ENCODE data around the gene CDK5RAP2.
A peak's percentile ranks its signal among the peaks of the same experiment; 100 is the strongest.

The CDK5RAP2 gene

DNA sequence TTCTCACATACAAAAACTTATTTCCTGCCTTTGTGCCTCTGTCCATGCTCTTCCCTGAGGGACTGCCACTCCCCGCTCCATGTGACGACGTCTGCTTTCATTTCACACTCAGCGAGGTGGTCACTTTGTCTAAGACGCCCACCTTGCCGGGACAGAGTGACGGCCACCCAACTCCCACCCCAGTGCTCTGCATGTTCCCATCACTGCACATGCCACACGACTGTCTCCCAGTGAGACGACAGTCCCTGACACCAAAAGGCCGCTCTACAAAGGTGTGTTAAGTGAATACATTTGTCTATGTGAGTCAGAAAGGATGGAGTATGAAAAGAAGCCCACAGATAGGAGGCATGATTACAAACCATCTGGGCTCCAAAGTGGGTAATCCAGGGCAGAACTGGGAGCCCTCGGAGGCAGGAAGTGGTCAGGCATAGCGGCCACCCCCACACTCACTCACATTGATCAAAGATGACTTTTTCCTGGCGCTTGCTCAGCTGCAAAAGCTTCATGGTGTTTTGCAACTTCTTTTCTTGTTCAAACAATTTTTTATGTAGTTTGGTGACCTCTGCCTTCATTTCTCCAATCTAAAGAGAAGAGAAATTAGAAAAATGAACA is 185.8 kb downstream of the CDK5RAP2 start:
- peak; percentile 65 for DNase-seq

DNA sequence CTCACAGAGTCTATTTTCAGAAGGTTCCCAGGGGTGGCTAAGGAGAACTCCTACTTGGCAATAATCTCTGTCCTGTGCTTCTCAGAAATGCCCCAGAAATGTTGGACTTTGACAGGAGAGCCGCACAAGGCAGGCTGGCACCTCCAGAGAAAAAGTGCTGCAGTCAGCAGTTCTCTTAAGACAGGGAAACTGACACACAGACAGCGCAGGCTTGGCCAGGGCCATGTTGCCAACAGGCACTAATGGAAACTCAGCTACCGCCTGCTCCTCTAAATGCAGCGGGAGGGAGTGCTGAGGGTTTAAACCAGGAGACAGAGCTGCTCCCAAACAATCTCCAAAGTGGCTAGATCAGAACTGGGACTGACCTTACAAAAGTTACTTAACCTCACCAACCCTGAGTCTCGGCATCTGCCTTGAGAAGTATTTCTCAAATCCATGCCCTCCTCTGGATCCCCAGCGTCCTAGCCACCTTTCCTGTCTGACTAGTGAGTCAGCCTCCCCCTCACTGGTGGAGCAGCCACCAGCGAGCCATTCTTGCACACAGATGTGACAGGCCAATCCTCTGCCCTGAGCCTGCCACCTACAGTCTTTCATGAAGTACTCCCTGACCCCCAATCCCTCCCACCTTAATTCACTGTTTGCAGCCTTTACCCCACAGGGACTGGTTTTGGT is 186.4 kb downstream of the CDK5RAP2 start:
- peak; percentile 12 for DNase-seq

DNA sequence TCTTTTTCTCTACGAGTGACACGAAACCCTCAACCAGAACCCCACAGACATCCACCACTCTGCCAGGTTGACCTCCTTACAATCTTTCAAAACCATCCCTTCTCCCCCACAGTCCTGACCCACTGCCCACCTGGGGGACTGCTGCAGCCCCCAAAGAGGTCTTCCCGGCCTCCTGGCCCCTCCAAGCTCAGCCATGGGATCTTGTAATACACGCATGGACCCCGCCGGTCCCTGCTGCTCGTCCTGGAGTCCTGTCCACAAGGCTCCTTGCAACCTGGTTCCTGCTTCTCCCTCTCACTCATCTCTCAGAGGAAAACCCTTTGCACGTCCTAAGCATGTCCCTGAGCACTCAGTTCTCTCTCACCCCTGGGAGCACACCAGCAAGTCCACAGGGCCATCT is 187.3 kb downstream of the CDK5RAP2 start:
- DNase-seq = no peak

DNA sequence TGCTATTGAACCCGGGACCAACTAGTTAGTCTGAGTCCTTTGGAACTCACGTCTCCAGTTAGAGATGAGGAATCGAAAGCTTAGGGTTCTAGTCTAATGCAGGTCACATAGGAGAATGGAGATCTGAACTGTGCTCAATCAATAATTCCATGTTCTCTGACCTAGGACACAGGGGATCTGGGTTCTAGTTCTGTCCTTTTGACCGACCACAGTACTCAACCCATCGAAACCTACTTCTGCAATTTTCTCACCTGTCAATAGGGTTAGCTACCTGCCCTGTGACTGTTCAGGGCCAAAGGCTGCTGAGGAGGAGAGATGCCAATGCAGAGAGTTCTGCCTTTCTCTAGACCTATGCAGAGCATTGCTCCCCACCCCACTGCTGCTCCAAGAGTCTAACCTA is 187.7 kb downstream of the CDK5RAP2 start:
- DNase-seq = no peak

DNA sequence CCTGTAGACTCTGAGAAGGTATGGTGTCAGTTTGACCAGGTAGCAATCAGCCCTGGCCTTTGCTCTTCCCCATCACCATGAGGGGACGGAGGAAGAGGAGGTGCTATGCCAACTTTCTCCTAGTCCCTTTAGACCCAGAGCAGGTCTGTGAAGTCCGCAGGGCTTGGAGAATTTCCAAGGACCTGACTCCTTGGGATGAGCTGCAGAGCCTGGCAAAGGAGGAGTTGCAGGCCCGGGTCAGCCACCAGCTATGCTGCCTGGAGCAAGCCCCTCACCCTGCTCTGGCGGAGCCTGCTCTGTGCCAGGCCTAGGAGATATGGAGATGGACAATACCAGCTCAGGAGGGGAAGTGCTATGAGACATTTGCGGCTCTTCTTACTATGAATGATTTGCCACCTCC is 188.3 kb downstream of the CDK5RAP2 start:
- DNase-seq = no peak

DNA sequence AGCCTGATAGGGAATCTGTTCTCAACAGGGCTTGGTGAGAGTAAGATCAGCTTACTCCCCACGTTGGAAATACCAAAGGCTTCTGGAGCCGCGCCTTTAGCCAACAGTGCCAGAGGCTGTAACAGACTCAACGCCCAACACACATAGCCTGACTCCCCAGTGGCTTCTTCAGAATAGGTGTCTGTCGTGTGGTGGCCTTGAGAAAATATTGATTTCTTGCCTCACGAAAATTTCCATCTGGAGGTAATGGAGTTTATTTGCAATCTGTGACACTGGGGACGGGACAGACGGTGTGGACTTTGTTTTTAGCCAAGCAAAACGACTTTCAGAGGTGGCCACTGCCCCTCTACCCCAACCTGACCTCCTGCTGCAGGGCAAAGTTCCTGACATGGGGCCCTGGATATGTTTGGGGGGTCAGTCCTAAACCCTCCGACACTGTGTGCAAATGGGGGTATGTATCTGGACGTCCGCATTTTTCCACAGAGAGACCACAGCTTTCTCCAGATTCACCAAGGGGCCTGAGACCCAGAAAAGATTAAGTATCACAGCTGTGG is 189.3 kb downstream of the CDK5RAP2 start:
- DNase-seq = no peak

DNA sequence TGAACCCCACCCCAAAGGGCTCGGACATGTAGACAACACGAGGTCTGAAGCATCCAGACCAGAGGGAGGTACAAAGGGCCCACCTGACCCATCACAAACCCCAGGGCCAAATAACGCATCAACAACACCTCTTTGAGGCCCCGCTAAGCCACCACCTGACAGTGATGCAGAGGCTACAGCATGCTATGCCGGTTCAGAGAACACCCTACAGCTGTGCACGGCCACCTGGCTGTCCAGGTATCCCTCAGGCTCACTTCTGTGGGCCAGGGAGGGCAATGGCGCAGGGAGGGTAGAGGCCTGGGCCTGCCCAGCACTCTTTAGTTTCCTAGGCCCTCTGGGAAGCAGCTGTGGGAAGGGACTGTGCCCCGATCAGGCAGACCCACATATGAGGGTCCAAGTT is 190.1 kb downstream of the CDK5RAP2 start:
- DNase-seq = no peak

DNA sequence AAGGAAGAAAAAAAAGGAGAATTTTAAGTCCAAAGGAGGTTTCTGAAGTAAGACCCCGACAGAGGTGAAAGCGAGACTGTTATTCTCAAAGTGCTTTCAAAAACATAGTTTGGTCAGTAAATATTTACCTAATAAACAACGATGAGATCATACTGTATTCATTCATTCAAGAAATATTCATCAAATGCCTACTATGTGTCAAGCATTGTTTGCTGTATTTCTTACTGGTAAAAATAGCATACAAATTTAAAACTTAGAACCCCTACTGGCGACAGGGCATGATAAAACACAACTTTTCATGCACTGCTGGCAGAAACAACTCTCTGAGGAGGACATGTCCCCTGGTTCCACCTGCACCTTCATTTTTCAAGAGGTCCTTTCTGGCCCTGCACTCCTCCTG is 190.7 kb downstream of the CDK5RAP2 start:
- no peak for DNase-seq

DNA sequence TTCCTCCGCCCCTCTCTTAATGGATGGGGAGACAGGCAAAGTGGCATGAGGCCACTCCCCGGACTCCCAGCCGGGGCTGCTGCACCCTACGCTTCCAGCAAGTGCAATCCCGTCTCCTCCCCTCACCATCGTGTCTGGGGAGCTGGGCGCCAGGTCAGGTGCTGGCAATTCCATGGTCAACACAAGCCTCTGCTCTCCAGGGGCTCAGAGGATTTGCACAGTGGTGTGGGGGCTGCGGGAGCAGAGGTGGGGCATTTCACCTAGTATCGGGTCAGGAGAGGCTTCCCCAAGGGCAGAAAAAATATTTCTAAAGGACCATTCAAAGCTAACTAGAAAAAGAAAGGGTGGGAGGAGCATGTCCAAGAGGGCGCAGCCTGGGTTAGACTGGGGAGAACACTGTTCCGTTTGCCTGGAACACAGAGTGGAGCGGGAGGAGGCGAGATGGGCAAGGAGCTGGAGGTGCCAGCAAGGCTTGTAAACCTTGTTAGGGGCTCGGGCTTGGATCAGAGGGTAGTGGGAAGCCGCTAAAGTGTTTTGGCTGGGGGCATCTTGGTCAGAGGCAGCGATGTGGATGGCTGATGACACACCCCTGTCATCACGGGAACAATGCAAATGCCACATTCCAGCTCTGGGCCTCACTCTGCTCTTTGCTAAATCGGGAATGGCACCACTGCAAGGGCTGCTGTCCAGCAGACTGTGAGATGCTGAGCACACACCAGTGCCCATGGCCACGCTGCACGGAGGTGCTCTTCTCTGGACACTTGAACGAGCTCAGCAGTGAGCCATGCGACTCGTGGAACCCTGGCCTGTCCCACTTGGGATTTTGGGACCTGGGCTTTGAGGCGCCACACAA is 191.7 kb downstream of the CDK5RAP2 start:
- DNase-seq = no peak

DNA sequence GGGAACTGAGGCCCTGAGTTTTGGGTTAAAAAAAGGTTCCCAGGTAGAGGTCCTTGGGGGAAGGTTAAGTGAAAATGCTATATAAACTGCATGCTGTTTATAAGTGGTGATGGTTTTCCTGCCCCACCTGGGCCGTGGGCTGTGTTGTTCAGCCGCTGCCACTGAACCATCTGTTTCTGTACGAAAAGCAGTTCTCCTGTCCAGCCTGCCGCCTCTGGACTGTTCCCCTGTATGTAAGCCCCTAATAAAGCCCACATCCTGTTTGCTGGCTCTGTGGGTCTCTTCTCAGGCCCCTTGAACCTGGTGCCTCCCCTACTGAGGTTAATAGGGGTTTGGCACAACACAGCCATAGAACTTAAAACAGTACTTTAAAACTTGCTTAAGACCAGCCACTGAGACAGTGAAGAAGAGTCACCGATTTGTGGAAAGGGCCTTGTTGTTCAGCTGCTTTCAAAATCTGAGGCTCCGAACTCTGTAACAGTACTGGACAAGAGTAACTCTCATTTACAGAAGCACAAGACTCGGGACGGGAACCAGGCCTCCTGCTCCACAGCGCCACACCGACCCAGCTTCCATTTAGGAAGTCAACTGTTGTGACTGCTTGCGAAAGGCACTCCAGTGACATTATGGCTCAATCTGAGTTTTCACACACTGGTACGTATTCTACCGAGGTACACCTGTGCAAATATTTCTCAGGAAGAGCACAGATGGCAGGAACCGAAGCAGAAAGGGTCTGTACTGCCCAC is 192.5 kb downstream of the CDK5RAP2 start:
- DNase-seq = no peak

DNA sequence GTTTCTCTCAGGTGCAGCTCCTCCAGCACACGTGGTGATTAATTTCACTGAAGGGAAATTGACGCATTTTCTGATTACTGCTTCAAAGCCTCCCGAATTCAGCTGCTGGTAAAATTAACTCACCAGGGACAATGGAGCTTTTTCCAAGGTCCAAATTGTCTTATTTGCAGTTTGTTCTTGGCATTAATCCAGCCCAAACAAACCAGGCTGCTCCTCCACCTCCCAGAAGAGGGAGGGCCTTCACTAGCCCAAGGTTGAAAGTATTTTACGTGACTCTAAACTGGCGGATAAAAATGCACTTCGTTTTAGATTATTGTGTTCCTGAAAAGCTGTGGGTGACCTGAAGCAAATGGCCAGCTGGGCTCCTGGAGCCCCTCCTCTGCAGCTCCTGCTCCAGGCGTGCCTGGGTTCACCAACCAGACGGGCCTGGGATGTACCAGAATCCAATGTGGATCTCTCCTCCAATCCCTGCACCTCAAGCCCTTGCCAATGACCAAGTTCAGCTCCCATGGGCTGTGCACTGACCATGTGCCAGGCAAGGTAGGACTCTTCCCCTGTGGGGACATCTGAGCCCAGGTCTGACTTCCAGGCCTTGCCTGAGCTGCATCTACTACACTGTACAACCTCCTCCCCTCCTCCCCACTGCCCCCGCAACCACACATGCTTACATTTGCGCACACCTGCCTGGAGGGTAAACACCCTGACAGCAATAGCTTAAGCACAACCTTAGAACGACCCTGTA is 193.4 kb downstream of the CDK5RAP2 start:
- DNase-seq = no peak

DNA sequence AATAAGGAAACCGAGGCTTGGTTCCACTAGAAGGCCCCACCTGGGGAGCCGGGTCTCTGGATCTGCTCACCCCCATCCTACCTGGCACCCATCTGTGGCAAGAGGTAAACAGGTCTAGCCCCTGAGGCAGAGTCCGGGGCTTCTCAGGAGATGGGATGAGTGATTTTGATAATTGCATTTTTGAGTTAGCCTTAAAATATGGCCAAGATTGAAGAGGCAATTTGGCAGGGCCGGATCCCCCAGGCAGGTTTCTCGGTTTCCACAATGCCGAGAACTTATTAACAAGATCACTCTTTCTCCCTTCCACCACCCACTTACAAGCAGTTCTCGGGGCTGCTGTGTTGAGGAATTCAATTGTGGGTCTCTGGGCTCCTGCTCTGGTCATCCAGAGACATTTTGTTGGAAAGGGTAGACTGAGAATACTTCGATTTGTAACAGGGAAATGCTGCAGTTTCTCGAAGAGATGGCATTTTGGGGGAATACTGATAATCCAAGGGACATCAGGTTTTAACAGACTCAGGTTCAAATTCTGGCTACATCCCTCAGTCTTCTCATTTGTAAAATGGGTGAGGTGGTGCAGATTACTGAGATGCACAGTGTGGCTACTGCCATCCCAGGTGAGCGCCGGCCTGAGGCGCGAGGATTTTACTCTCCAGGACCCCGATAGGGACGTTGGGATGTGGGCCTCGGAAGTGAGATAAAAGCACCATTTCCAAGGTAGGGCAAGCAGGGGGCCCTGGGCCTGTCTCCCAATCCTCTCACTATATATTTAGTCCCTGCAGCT is 194.2 kb downstream of the CDK5RAP2 start:
- no peak for DNase-seq

DNA sequence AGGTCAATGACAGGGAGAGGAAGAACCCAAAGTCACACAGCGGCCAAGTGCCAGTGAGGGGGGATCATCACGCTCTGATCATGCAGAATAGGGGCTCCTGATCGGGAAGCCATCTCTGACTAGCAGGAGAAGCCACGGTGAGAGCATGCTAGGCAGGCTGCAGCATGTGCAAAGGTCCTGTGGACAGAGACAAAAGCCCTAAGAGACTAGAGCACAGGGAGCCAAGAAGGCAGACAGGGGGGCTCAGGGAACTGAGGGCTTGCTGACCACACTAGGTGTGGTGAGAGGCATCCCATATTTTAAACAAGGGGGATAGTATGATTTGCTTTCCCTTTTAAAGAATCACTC is 195.1 kb downstream of the CDK5RAP2 start:
- DNase-seq = no peak

DNA sequence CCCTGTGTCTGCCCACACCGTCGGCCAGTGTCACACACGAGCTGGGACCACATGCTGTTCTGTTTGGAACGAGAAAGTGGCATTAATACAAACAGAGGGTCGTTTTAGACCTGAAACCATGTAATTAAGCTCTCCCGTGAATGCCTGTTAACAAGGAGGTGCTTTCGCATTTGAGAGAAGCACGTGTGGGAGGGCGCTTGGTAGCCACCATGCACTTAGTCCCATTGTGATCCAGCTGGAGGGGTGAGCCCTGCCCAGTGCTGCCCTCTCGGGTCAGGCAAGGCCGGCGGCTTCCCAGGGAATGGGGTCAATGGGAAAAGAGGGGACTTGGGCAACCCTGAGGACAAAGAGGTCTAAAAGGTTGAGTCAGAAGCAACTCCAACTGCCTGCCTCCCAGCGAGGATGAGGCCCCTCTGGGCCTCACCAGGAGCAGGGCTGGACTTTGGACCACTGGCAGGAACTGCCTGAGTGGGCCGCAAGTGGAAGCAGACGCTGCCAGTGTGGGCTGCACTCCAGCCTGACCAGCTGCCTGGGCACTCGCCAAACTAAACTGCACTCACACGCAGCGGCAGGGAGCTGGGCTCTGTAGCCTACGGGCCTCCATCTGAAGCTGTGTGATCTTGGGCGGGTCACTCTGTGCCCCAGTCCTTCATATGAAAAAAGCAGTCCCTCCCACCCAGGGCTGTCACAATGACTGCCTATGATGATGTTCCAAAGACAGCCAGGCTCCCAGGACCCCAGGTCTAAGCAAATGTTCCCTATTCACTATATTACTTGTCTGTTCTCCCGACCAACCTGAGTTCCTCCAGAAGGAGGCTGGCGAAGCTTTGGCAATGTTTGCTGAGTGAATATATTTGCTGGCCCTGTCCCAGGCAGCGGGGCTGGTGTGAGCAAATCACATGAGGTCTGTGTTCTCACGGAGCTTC is 195.7 kb downstream of the CDK5RAP2 start:
- no peak for DNase-seq

DNA sequence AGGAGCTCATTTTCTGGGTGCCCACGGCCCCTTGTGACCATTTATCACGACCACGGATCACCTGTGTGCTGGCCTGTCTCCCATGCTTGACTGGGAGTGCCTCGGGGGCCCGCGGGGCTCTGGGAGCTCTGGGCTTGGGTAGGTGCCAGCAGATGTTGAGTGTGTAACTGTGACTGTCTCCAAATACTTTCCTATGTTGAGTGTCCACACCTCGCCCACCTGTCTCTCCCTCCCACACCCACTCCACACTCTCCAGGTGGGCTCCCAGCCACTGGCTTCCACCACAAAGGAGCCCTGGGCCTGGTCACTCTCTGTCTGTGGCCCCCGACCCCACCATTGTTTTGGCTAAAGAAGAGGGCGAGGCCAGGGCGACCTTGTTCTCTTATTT is 196.4 kb downstream of the CDK5RAP2 start:
- no peak for DNase-seq

DNA sequence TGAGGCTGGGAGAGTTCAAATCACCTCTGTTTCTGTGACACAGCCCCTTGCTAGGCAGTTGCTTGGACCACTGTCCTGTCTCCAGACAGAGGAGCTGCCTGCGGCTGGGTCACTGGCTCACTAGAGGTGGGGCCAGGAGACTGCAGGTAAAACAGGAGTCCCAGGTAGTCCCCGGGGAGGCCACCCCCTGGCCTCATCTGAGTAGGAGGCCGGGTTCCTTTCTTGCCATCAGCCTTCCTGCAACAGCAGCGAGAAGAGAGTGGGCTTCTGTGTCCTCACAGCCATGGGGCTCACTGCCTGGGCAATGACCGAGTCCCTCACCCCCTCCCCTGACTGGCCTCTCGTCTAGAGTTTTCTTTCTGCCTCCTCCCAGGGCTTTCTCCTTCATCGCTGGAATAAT is 197.5 kb downstream of the CDK5RAP2 start:
- no peak for DNase-seq

DNA sequence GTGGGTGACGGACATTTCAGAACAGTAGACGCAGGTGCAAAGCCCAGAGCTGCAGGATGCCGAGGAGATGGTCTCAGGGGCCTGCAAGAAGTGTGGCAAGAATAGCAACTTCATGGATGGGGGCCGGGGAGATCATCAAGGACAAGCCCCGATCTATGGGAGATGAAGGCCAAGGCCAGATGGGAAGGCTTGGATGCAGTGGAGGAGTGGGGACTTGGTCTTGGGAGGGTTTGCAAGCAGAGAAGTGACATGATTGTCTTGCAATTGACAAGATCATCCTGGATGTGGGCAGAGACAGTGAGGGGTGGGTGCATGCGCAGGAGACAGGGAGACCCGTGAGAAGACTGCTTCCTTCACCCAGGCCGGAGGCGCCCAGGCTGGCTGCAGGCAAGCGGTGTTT is 198.1 kb downstream of the CDK5RAP2 start:
- DNase-seq = no peak

DNA sequence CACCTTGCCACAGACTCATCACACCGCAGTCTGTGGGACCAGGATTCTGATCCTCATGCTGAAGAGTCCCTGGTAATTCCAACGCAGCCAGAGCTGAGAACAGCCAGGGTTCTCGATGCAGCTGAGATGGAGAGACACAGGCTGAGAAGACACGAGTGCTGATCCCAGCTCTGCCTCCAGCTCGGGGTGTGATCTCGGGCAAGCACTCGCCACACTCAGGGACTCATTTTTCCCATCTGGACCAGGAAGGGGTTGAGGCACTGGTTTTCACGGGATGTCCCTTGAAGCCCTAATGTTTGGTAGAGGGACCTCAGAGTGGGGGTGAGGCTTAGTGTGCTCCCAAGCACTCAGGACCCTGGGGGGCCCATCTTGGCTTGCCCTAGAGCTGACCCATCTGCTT is 200.4 kb downstream of the CDK5RAP2 start:
- no peak for DNase-seq

DNA sequence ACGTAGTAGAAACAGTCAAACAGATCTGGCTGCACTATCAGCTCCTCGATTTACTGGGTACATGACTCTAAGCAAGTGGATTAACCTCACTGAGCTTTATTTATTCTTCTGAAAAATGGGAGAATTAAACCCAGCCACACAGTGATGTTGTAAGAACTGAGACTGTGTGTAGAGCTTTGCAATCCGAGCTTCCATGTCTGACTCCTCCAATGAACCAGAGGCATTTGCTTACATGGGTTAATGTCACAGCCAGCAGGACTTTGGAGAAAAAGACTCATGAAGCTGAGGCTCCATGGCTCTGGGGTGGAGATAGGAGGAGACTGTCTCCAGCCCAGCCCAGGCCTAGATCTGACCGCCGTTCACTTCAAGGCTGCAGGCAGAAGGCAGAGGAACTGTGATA is 201.3 kb downstream of the CDK5RAP2 start:
- DNase-seq = no peak

Data from stimulated activated CD4-positive, alpha-beta T cell treated with anti-CD3 and anti-CD28 coated beads, Interleukin-15, amount 100 ng/mL, for 24 hours (primary cell).